ENCODE data around the gene RPH3AL. TPM values are rescaled to one million over a fixed set of nuclear protein-coding genes. Genes with fewer than 3 reads are reported as not detected.

RPH3AL gene
- polyA plus RNA-seq, 1 donor from 2014 or later, result 0.87 TPM

GRCh38 chr17:260944-261343 lies 91.7 kb downstream of the RPH3AL start:
- TF ChIP-seq CTCF (IDR thresholded peaks at IDR 0.05; ENCODE audit: poor library complexity, severe bottlenecking), result no peak
- TF ChIP-seq RAD21 (conservative IDR thresholded peaks at IDR 0.05), result no peak
- Histone ChIP-seq H3K4me3 (ENCODE audit: low read length) (no peak overlapping the region), H3K9me2 (ENCODE audit: insufficient read depth, low read length) (no peaks in the 10 kb centered on the region), H3K27ac (ENCODE audit: low read length) (no peak overlapping the region), H4K20me1 (ENCODE audit: insufficient read depth) (no peaks in the 10 kb centered on the region), H3F3A (ENCODE audit: insufficient read depth, low read length, poor library complexity, severe bottlenecking) (no peaks in the 10 kb centered on the region), H2AFZ (ENCODE audit: low read depth, low read length) (no peak overlapping the region), H3K9me3 (ENCODE audit: low read length) (peaks cover 12% of the 10 kb centered on the region), H3K9ac (ENCODE audit: low read length) (no peak overlapping the region), H3K4me2 (ENCODE audit: low read length) (no peak overlapping the region), H3K36me3 (ENCODE audit: insufficient read depth, low read length) (no peaks in the 10 kb centered on the region), H3K27me3 (ENCODE audit: insufficient read depth, low read depth, low read length) (no peaks in the 10 kb centered on the region), H3K79me2 (replicated peaks; ENCODE audit: insufficient read depth, low read length) (no peaks in the 10 kb centered on the region)

GRCh38 chr17:260031-260791 lies 92.4 kb downstream of the RPH3AL start:
- no peak overlapping the region for H2AFZ ChIP-seq (ENCODE audit: low read depth, low read length)
- H3K79me2 ChIP-seq (replicated peaks; ENCODE audit: insufficient read depth, low read length), result no peaks in the 10 kb centered on the region
- H3K4me3 ChIP-seq (ENCODE audit: low read length), result no peak overlapping the region
- H4K20me1 ChIP-seq (ENCODE audit: insufficient read depth), result no peaks in the 10 kb centered on the region
- no peaks in the 10 kb centered on the region for H3K36me3 ChIP-seq (ENCODE audit: insufficient read depth, low read length)
- peaks cover 12% of the 10 kb centered on the region for H3K9me3 ChIP-seq (ENCODE audit: low read length)
- no peak overlapping the region for H3K4me2 ChIP-seq (ENCODE audit: low read length)
- H3K27me3 ChIP-seq (ENCODE audit: insufficient read depth, low read depth, low read length), result no peaks in the 10 kb centered on the region
- no peaks in the 10 kb centered on the region for H3F3A ChIP-seq (ENCODE audit: insufficient read depth, low read length, poor library complexity, severe bottlenecking)
- no peak for TF ChIP-seq SMC3 (conservative IDR thresholded peaks at IDR 0.05; ENCODE audit: poor library complexity)
- no peak for TF ChIP-seq REST (IDR thresholded peaks at IDR 0.05; ENCODE audit: borderline replicate concordance)
- no peak for TF ChIP-seq EP300 (conservative IDR thresholded peaks at IDR 0.05; ENCODE audit: poor library complexity, severe bottlenecking)
- no peak for TF ChIP-seq EZH2 (IDR thresholded peaks at IDR 0.05; ENCODE audit: borderline replicate concordance, insufficient read depth, low read length, poor library complexity, severe bottlenecking)
- no peak for TF ChIP-seq RAD21 (conservative IDR thresholded peaks at IDR 0.05)
- TF ChIP-seq POLR2AphosphoS5 (IDR thresholded peaks at IDR 0.05), result no peak
- H3K27ac ChIP-seq (ENCODE audit: low read length), result no peak overlapping the region
- H3K9ac ChIP-seq (ENCODE audit: low read length), result no peak overlapping the region
- H3K9me2 ChIP-seq (ENCODE audit: insufficient read depth, low read length), result no peaks in the 10 kb centered on the region

All from neural cell (in vitro differentiated cells).